Activated CD4-positive, alpha-beta T cell treated with anti-CD3 and anti-CD28 coated beads, Interleukin-2, Interleukin-4, amounts not matched to agents 100 ng/mL and 50 ng/mL, durations not matched to agents 16 hours and 8 hours (primary cell): ENCODE measurements around the gene CYP19A1.
"Not testable (repeated sequence)": the region's sequence is repeated elsewhere in the genome, so short reads cannot be mapped to it uniquely, and the experiment has no call there.

Experiments
- DNase-seq: peaks from one replicate; pipeline ENCODE4 v3.0.0-alpha.2; 2020; ENCODE audit warnings: low spot score

The CYP19A1 gene

DNA sequence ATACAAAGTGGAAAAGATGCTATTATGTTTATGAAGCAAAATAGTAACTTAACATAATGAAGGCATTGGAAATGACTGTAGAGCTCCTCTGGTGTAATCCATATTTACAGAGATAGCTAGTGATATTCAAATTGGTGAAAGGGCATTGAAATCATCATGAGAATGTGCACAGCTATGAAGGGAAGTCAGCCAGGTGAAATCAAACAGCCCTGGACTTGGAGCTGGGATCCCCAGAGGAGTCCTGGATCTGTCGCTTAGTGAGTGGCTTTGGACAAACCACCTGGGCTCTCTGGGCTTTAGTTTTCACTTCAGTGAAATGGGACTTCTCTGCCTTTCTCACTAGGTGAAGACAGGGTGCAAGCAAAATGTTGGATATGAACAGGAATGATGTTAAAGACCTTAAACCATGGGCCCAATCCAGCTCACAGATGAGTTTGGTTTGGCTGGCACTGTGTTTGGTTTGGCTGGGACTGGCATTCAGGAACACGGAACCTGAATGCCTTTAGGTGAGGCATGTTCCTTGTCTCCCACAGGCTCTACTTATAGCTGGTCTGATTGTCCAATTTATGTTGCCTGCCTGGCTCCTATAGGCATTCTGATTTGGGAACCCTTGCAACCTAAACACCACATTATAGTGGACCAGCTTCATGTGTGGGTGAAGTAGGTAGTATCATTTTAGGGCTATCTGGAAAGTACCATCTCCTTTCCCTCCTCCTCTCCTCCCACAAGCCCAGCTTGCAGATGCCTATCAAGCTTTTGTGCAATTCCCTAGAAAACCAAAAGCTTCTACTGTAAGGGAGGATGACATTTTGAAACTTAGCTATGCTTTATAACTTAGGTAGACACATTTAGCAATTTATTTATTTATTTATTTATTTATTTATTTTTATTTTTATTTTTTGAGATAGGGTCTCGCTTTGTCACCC, 133.1 kb downstream of the CYP19A1 start:
- no peak for DNase-seq

- DNase-seq, result no peak
Measured at GRCh38 chr15:51203797-51204196, 134.6 kb downstream of the CYP19A1 start.

GRCh38 chr15:51202783-51203182, 135.6 kb downstream of the CYP19A1 start:
- no peak for DNase-seq

DNA sequence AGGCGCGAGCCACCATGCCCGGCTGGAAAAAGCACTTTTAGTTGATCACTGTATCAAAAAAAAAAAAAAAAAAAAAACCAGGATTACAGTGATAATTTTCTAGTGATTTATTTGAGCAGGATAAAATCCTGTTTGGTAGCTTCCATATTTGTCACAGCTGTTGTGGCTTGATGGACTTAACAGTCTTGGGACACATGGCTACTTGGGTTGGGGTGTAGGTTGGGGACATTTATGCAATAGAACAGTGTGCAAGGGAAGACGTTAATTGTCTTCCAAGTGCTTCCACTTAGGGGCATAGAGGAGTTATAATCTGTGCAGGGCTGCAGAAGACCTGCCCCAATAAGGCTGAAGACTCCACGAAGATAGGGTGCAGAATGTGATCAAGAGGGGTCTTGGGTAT, 136.8 kb downstream of the CYP19A1 start:
- DNase-seq, result no peak

DNA sequence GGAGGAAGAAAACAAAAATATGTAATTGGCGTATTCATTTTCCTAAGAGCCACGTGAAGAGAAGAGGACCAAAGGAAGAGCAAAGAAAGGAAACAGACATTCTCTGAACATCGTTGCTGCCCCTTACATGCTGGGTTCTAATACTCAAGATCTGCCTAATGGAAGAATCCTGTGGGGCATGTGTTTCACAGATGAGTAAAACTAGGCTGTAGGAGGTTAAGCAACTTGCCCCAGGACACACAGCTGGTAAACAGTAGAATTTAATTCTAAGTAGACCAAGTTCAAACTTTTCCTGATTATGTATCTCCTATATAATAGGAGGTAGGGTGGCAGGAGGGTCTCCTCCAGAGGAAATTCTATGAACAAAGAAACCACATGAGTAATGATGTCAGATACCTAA, 137.6 kb downstream of the CYP19A1 start:
- DNase-seq, result no peak

- no peak for DNase-seq
Measured at GRCh38 chr15:51199541-51199940, 138.9 kb downstream of the CYP19A1 start.

DNA sequence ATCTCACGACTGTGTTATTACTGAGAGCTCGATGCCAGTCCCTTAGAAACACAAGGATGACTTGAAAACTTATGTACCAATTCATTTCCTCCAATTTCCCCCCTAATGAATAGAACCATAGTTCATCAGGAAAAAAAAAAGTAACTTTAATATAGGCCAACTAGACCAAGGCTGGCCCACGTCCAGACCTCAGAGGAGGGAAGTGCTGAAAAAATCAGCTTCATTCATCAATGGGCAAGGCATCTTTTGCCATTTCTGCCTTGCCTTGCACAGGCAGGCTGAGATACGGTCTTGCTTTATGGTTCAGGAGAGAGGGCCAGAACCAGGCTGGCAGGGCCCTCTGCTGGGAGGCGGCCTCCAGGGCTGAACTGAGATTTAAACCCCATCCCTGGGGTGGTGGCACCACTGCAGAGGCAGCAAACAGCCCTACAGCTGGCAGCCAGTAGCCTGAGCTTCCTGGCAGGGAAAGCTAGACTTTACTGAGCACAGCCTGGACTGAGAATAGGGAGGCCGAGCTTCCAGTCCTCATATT, 139.6 kb downstream of the CYP19A1 start:
- no peak for DNase-seq

DNA sequence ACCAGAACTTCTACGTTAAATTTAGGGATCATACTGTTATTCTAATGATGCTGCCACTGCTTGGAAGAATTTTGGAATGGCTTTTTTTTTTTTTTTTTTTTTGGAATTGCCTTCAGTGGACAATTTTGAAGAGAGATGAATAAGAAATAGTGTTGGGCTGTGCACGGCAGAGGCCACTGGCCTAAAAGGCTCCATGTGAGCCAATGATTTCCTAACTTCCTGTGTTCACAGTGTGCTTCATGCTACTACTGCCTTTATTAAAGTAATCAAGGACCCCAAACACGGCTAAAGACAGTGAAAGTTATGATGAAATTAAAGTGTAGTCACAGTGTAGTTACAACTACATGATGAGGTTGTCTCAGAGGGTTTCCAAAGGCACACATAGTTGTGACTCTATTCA, 142.9 kb downstream of the CYP19A1 start:
- no peak for DNase-seq

DNA sequence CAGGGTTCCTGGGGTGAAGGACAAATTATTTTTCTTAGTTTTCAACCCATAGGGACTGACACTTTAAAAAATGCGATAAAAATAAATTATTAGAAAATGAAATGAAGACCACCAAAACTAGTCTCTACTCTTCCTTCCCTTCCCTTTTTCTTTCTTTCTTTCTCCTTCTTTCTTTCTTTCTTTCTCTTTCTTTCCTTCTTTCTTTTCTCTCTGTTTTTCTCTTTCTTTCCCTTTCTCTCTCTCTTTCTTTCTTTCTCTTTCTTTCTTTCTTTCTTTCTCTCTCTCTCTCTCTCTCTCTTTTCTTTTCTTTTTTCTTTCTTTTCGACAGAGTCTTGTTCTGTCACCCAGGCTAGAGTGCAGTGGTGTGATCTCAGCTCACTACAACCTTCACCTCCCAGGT, 144.4 kb downstream of the CYP19A1 start:
- DNase-seq, result no peak

DNA sequence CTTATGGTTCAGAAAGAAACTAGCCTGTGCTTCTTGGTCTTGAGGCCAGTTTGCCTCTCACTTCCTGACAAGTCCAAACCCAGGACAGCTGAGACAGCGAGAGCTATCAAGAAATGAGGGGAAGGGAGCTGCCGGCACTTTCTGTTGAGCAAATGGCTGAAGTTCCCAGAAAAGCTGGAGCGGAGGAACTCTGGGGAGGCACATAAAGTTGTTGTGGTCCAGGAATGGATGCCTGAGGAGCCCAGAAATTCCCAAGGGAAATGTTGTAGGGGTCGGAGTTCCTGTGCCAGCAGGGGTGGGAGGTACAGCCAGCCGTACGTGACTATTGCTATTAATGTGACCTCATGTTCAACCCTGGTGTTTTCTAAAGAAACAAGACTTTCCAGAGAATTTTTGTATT, 144.9 kb downstream of the CYP19A1 start:
- no peak for DNase-seq

GRCh38 chr15:51192521-51193280, 145.7 kb downstream of the CYP19A1 start:
- peak; percentile 83 for DNase-seq

- DNase-seq, result no peak
Measured at GRCh38 chr15:51191766-51192165, 146.6 kb downstream of the CYP19A1 start.

GRCh38 chr15:51191072-51191670, 147.2 kb downstream of the CYP19A1 start:
- DNase-seq, result no peak

- DNase-seq, result no peak
Measured at GRCh38 chr15:51190424-51191068, 147.8 kb downstream of the CYP19A1 start.

- DNase-seq, result no peak
Measured at GRCh38 chr15:51189669-51190385, 148.6 kb downstream of the CYP19A1 start.

DNA sequence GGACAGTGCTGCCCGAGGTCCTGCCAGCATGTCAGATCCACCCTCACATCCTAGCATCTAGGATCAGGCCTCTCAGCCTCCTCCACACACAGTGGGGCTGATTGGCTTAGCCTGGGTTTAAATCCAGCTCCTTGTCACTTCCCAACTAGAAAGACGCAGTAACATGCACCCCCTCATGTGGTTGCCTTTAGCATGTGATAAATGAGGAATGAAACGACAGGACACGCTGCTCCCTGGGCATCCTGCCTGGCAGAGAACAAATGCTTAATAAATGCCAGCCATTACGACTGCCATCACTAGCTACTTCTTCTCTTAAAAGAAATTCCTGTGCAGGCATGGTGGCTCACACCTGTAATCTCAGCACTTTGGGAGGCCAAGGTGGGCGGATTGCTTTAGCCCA, 149.6 kb downstream of the CYP19A1 start:
- not testable (repeated sequence) for DNase-seq

- no peak for DNase-seq
Measured at GRCh38 chr15:51186891-51187290, 151.5 kb downstream of the CYP19A1 start.

DNA sequence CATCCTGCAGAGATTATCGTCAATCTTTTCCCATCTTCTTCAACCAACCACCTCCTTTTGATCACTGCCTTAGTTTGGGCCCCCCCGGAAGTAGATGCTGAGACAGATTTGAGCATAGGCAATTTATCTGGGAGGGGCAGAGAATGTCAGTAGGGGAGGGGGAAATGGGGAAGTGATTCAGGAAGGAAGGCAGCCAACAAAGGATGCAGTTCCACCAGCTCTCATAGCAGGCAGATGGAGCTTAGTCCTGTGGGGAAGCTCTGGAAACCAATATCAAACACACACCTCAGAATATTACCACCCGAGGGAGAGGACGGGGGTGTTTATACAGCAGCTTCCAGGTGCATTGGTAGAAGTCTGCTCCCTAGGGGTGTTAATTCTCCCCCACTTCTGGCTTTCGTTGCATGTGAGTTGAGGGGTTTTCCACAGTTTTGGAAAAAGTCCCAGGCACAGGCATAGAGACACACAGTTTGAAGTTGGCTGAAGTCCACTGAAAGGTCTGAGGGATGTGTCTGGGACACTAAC, 152.2 kb downstream of the CYP19A1 start:
- no peak for DNase-seq

DNA sequence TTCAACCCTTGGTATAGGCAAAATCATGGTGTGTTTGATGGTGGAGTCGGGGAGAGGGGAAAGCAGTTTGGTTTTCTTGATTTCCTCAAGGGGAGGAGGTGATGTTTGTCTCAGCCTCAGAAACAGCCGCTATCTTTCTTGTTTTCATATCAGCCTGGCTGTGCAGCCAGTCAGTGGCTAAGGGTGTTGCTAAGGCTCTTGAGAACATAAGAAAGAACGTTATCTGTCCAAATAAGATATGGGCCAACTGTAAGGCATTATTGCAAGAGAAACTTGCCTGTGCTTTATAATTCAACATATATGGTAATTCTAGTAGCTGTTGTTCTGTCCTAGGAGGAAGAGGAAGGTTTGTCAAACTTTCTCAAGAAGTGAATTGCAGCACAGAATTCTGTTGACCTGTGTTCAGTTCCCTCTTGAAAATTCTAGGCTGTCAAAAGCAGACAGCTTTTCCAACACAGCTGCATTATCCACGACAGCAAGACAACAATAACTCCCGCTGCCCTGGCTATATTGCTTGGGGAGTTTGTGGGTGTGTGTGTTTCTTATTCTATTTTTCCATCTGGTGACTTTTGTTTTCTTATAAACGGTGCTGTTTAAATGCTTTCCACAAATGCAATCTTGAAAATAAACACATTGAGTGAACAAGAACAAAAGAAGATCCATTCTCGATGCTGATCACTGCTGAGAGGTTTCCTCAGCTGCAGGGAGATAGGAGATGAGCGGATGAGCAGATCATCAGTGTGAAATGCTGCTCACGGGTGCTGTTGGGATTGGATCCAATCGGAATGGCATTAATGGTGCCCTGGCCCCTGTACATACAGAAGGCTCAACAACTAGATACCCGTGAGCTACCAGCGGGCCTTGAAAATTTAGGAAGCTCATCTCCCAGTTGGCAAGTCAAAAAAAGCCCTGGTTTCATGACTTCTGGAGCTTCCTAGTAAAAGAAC, 152.9 kb downstream of the CYP19A1 start:
- DNase-seq, result no peak

DNA sequence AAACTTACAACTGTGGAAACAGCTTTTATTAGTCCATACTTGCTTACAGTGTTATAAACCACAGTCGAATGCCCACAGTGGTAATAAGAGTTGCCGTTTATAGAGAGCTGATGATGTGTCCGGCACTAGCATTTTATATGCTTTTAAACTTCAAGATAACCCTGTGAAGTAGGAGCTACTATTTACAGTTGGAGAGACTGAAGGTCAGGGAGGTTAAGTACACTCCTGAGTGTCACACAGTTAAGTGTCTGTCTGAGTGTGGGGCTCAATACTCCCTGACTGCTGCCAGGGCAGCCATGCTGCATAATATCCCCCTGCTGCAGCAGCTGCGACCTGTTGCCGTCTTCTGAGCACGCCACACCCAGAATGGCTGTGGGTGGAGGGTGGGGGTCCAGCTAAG, 153.8 kb downstream of the CYP19A1 start:
- DNase-seq, result no peak
